GM03348 (cell line): Measurements from ENCODE around the gene AZIN2.
"Not testable (repeated sequence)": the region's sequence is repeated elsewhere in the genome, so short reads cannot be mapped to it uniquely, and the experiment has no call there.

Source experiments
- DNase-seq: peaks from one replicate; pipeline ENCODE4 v3.0.0; 2012; ENCODE audit warnings: low spot score

AZIN2 gene

GRCh38 chr1:33057095-33057494, 23.9 kb upstream of the AZIN2 start:
- no peak for DNase-seq

GRCh38 chr1:33060579-33061083, 20.3 kb upstream of the AZIN2 start:
- peak; percentile 90 for DNase-seq

- no peak for DNase-seq
Observed at GRCh38 chr1:33061834-33062233, 19.1 kb upstream of the AZIN2 start.

- not testable (repeated sequence) for DNase-seq
Observed at GRCh38 chr1:33064284-33064683, 16.7 kb upstream of the AZIN2 start.

GRCh38 chr1:33065301-33065700, 15.7 kb upstream of the AZIN2 start:
- no peak for DNase-seq

GRCh38 chr1:33066477-33066876, 14.5 kb upstream of the AZIN2 start:
- DNase-seq: not testable (repeated sequence)

- DNase-seq: not testable (repeated sequence)
Observed at GRCh38 chr1:33068108-33068507, 12.8 kb upstream of the AZIN2 start.

GRCh38 chr1:33070628-33071027, 10.3 kb upstream of the AZIN2 start:
- no peak for DNase-seq

- DNase-seq: peak; percentile 46
Observed at GRCh38 chr1:33072707-33073106, 8.2 kb upstream of the AZIN2 start.

- no peak for DNase-seq
Observed at GRCh38 chr1:33074193-33074945, 6.6 kb upstream of the AZIN2 start.

- DNase-seq: no peak
Observed at GRCh38 chr1:33078030-33078591, 2.8 kb upstream of the AZIN2 start.

- no peak for DNase-seq
Observed at GRCh38 chr1:33080373-33080772, 580 bp upstream of the AZIN2 start.

- peak; percentile 31 for DNase-seq
Observed at GRCh38 chr1:33081554-33082305, 777 bp downstream of the AZIN2 start.

- DNase-seq: no peak
Observed at GRCh38 chr1:33082575-33083108, 1.7 kb downstream of the AZIN2 start.

GRCh38 chr1:33085332-33085731, 4.4 kb downstream of the AZIN2 start:
- no peak for DNase-seq

- DNase-seq: peak; percentile 72
Observed at GRCh38 chr1:33086384-33086850, 5.5 kb downstream of the AZIN2 start.

- no peak for DNase-seq
Observed at GRCh38 chr1:33087677-33088076, 6.7 kb downstream of the AZIN2 start.

- no peak for DNase-seq
Observed at GRCh38 chr1:33088119-33088906, 7.4 kb downstream of the AZIN2 start.

GRCh38 chr1:33089457-33089856, 8.5 kb downstream of the AZIN2 start:
- no peak for DNase-seq

- no peak for DNase-seq
Observed at GRCh38 chr1:33092438-33092837, 11.5 kb downstream of the AZIN2 start.

GRCh38 chr1:33093004-33093403, 12.1 kb downstream of the AZIN2 start:
- no peak for DNase-seq

GRCh38 chr1:33094486-33094885, 13.5 kb downstream of the AZIN2 start:
- no peak for DNase-seq
